Measurements from ENCODE around the gene ATOSA. TPM values are rescaled to one million over a fixed set of nuclear protein-coding genes. Genes with fewer than 3 reads are reported as not detected.
A peak's percentile ranks its signal among the peaks of the same experiment; 100 is the strongest.

Gene ATOSA
- total and polyA plus RNA-seq, 2 of the 8 experiments (the other 6 are each of a cell fraction or from before 2014, with no cell fraction given): 4.6 to 7.9 TPM

DNA sequence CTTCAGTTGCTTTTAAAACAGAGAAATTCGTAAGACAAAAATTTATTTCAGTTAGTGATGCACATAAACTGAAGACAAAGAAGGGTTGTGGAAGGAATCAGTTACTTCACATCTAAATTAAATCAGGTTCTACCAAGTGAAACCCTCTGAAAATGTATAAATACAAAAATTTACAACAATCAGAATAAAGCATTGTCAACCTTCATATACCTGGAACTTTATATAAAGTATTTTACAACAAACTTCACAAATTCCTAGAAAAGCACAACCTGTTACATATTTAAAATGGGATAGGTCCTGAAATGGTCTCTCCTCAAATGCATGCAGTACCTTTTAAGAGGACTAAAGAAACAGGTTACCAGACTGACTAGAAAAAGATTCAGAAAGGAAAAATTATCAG lies 26.9 kb downstream of the ATOSA start:
- H3K27me3 ChIP-seq (replicated peaks in 1 of 4; ENCODE audit: control insufficient read depth in 3 of 4, extremely low read depth in 1 of 4, insufficient read depth in 3 of 4, low read length in 3 of 4): no peaks in the 10 kb centered on the region
- no peak overlapping the region for H2BK20ac ChIP-seq (ENCODE audit: low read length)
- no peaks in the 10 kb centered on the region for H3K23me2 ChIP-seq (ENCODE audit: low read depth, low read length)
- H4K91ac ChIP-seq (replicated peaks; ENCODE audit: insufficient read length, low read length): no peak overlapping the region
- no peak overlapping the region for H3K14ac ChIP-seq (ENCODE audit: insufficient read length)
- no peaks in the 10 kb centered on the region for H3K79me1 ChIP-seq (ENCODE audit: low read depth, low read length)
- peak overlapping the region; percentile 37; the same call in 1 of the 2 replicates for H2AFZ ChIP-seq (ENCODE audit: low read length)
- no peak for DNase-seq (ENCODE audit: low read depth in 1 of 2, low spot score in 2 of 2)
- H3K4me1 ChIP-seq (replicated peaks in 1 of 4; ENCODE audit: control insufficient read depth in 3 of 4, insufficient read depth in 4 of 4, low read length in 3 of 4): peaks cover 0 to 2% (median 1%) of the 10 kb centered on the region in 4 experiments; a peak in 1 of 7 replicates
- no peak overlapping the region for H2BK15ac ChIP-seq (ENCODE audit: low read length)
- no peaks in the 10 kb centered on the region for H3K9me3 ChIP-seq (ENCODE audit: insufficient read depth in 2 of 2, low read depth in 1 of 2, low read length in 1 of 2)
- CTCF ChIA-PET (ENCODE audit: partially characterized antibody): interaction anchor here (1.0 to 1.1 kb wide), 2 partner anchors 13 to 14 kb away, joined by 3 read pairs; no protein-coding TSS in a partner anchor
- WGBS, 2 experiments (ENCODE audit: extremely low coverage in 1 of 2, insufficient coverage in 1 of 2, insufficient read length in 1 of 2, insufficient replicate concordance in 2 of 2, low coverage in 1 of 2, low lambda C conversion rate in 2 of 2, missing lambda C conversion rate in 1 of 2): 82% methylated on average over 1 of the region's 1 CpG; no CpG with 5 or more reads in 1 of the 2 experiments
- H3K79me2 ChIP-seq (ENCODE audit: control insufficient read depth in 1 of 2, insufficient read depth in 2 of 2, low read length in 2 of 2): no peaks in the 10 kb centered on the region
- 0 out of 4 replicates have a peak overlapping the region, but pooled peaks of 1 of the 2 experiments have one; percentile 4 for H3K4me2 ChIP-seq (ENCODE audit: insufficient read depth in 1 of 2, low read depth in 2 of 2, low read length in 2 of 2)
- POLR2A ChIA-PET (ENCODE audit: partially characterized antibody): no interaction called here
- H4K8ac ChIP-seq (ENCODE audit: extremely low read depth, insufficient read depth, low read length): no peak overlapping the region
- FAIRE-seq: no peak
- H3K23ac ChIP-seq (ENCODE audit: insufficient read length): no peak overlapping the region
- no peak overlapping the region for H2BK12ac ChIP-seq (ENCODE audit: low read depth, low read length)
- no peaks in the 10 kb centered on the region for H4K20me1 ChIP-seq (replicated peaks in 1 of 2; ENCODE audit: control insufficient read depth in 1 of 2, insufficient read depth in 2 of 2, low read length in 2 of 2)
- H2BK5ac ChIP-seq (ENCODE audit: low read depth, low read length): no peak overlapping the region
- H3K56ac ChIP-seq (replicated peaks; ENCODE audit: insufficient read length, low read depth, low read length): no peak overlapping the region
- no peaks in the 10 kb centered on the region for H3K36me3 ChIP-seq (ENCODE audit: control insufficient read depth in 2 of 4, insufficient read depth in 4 of 4, low read length in 3 of 4)
- H3K27ac ChIP-seq (ENCODE audit: low read depth, low read length): no peak overlapping the region
- no peak overlapping the region for H2AK5ac ChIP-seq (ENCODE audit: low read depth, low read length)
- no peak overlapping the region for H3K4ac ChIP-seq (replicated peaks; ENCODE audit: insufficient read length, low read depth, low read length)
- no peak overlapping the region for H4K5ac ChIP-seq (ENCODE audit: insufficient read length, low read depth, low read length)
- no peak overlapping the region for H3K9ac ChIP-seq (replicated peaks in 1 of 4; ENCODE audit: extremely low read depth in 1 of 4, low read depth in 3 of 4, low read length in 3 of 4)
- H2BK120ac ChIP-seq (replicated peaks; ENCODE audit: low read depth, low read length): no peak overlapping the region
- H3K18ac ChIP-seq (ENCODE audit: extremely low read depth, low read length): no peak overlapping the region
- no peak overlapping the region for H3K4me3 ChIP-seq (ENCODE audit: extremely low read depth in 1 of 4, insufficient read depth in 2 of 4, low read depth in 3 of 4, low read length in 4 of 4)
- no peak for TF ChIP-seq ZNF274 (IDR thresholded peaks at IDR 0.05; ENCODE audit: borderline replicate concordance, extremely low read depth, low read length)
- no peak for TF ChIP-seq CEBPB (IDR thresholded peaks at IDR 0.05; ENCODE audit: low read depth, low read length)
- TF ChIP-seq CREB1 (IDR thresholded peaks at IDR 0.05): no peak

All from H1 (cell line).